ENCODE results near the gene DCTN2.

DNA sequence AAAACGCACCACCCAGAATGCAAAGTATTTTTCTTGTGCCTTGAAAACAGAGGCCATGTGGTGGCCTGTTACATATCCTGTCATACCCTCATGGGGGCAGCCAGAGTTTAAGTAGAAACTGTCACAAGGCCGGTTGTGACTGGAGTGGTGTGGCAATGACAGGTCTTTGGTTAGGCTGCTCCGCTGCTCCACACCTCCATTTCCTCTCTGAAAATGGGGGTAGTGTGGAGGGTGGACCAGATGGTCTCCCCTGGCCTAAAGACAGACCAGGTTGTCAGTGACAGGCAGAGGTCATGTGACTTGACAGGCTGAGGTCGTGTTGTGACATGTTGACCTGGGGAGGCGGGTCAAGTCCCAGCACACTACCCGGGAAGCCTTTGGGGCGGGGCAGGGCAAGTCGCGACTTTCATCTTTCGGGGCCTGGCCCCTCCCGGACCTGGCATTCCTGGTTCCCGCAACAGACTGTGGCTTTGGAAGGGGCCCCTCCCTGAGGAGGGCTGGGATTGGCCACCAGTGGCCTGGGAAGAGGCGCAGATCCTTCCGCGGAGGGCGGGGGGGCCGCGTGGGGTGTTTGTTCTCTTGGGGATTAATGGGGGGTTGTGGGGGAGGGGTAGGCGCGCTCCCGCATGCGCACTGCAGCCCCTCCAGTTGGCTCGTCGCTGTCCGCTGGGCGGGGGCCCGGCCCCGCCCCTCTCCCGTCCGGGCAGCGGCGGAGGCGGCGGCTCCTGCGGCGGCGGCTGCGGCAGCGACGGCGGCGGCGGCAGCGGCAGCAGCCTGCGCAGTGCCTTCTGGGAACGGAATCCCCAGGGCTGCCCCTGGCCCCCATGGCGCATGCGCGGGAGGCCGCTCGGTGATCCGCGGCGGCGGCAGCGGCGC lies 24.7 kb downstream of the DCTN2 start, which contains the start of gene MBD6:
- TF ChIP-seq, protein P1, sequence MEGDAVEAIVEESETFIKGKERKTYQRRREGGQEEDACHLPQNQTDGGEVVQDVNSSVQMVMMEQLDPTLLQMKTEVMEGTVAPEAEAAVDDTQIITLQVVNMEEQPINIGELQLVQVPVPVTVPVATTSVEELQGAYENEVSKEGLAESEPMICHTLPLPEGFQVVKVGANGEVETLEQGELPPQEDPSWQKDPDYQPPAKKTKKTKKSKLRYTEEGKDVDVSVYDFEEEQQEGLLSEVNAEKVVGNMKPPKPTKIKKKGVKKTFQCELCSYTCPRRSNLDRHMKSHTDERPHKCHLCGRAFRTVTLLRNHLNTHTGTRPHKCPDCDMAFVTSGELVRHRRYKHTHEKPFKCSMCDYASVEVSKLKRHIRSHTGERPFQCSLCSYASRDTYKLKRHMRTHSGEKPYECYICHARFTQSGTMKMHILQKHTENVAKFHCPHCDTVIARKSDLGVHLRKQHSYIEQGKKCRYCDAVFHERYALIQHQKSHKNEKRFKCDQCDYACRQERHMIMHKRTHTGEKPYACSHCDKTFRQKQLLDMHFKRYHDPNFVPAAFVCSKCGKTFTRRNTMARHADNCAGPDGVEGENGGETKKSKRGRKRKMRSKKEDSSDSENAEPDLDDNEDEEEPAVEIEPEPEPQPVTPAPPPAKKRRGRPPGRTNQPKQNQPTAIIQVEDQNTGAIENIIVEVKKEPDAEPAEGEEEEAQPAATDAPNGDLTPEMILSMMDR (conservative IDR thresholded peaks at IDR 0.05; ENCODE audit: low read length) = peak; percentile 26; the same call in 1 of the 2 replicates
- no peak for TF ChIP-seq EZH2phosphoT487 (IDR thresholded peaks at IDR 0.05; ENCODE audit: borderline replicate concordance, low read depth, low read length)
